Neural cell (in vitro differentiated cells): ENCODE results near the gene TRAF5. TPM values are rescaled to one million over a fixed set of nuclear protein-coding genes. Genes with fewer than 3 reads are reported as not detected.

Experiments
- H2AFZ ChIP-seq: fragments of 200-600, 300-800 bp; sonication (generic), shearing (Covaris generic); 2 replicates; pipeline ENCODE4 v1.6.0; 2014; ENCODE audit warnings: low read depth, mild to moderate bottlenecking, antibody characterized with exemption, low read length, moderate library complexity
- H3F3A ChIP-seq: fragments of 200-600 bp; shearing (Covaris generic); 2 replicates; pipeline ENCODE4 v1.6.1; 2016; ENCODE audit warnings: mild to moderate bottlenecking, moderate library complexity, mixed read lengths, antibody characterized with exemption, low read length; ENCODE audit not compliant: insufficient read depth, poor library complexity, severe bottlenecking
- H3K27ac ChIP-seq: fragments of 200-600, 300-800 bp; sonication (generic), shearing (Covaris generic); 2 replicates; pipeline ENCODE4 v1.5.1; 2014; ENCODE audit warnings: mild to moderate bottlenecking, low read length, moderate library complexity
- H3K27me3 ChIP-seq: fragments of 300-800, 200-600 bp; sonication (generic), shearing (Covaris generic); 2 replicates; pipeline ENCODE4 v1.6.0; 2014; ENCODE audit warnings: mild to moderate bottlenecking, low read depth, low read length, moderate library complexity; ENCODE audit not compliant: insufficient read depth
- H3K36me3 ChIP-seq: fragments of 300-800, 200-600 bp; sonication (generic), shearing (Covaris generic); 2 replicates; pipeline ENCODE4 v1.5.1; 2014; ENCODE audit warnings: mild to moderate bottlenecking, antibody characterized with exemption, low read length, moderate library complexity; ENCODE audit not compliant: insufficient read depth
- H3K4me2 ChIP-seq: fragments of 300-800, 200-600 bp; sonication (generic), shearing (Covaris generic); 2 replicates; pipeline ENCODE4 v1.6.0; 2014; ENCODE audit warnings: mild to moderate bottlenecking, low read length
- H3K4me3 ChIP-seq: fragments of 300-800, 200-600 bp; sonication (generic), shearing (Covaris generic); 2 replicates; pipeline ENCODE4 v1.5.1; 2014; ENCODE audit warnings: mild to moderate bottlenecking, low read length, moderate library complexity
- H3K79me2 ChIP-seq: fragments of 200-600 bp; shearing (Covaris generic); replicated peaks from 2 replicates; pipeline ENCODE4 v1.6.0; 2014; ENCODE audit warnings: mild to moderate bottlenecking, low read length, moderate library complexity; ENCODE audit not compliant: insufficient read depth
- H3K9ac ChIP-seq: fragments of 300-800, 200-600 bp; sonication (generic), shearing (Covaris generic); 2 replicates; pipeline ENCODE4 v1.6.1; 2016; ENCODE audit warnings: mild to moderate bottlenecking, low read length, mixed read lengths
- H3K9me2 ChIP-seq: fragments of 200-600 bp; shearing (Covaris generic); 2 replicates; pipeline ENCODE4 v1.6.1; 2016; ENCODE audit warnings: mild to moderate bottlenecking, low read length, mixed read lengths; ENCODE audit not compliant: insufficient read depth
- H3K9me3 ChIP-seq: fragments of 200-600, 300-800 bp; sonication (generic), shearing (Covaris generic); 2 replicates; pipeline ENCODE4 v1.6.1; 2016; ENCODE audit warnings: mild to moderate bottlenecking, mixed run types, low read length, moderate library complexity, mixed read lengths
- H4K20me1 ChIP-seq: fragments of 200-600 bp; shearing (Covaris generic); 2 replicates; pipeline ENCODE4 v1.6.1; 2016; ENCODE audit warnings: mild to moderate bottlenecking, mixed run types; ENCODE audit not compliant: insufficient read depth
- CTCF ChIP-seq: fragments of 450-650 bp; IDR thresholded peaks from 2 replicates; pipeline ENCODE4 v1.5.1; 2014; ENCODE audit warnings: antibody characterized with exemption, mild to moderate bottlenecking, moderate library complexity; ENCODE audit not compliant: poor library complexity, severe bottlenecking
- EP300 ChIP-seq: fragments of 450-650 bp; conservative IDR thresholded peaks from 2 replicates; pipeline ENCODE4 v1.6.1; 2014; ENCODE audit warnings: antibody characterized with exemption, mild to moderate bottlenecking, moderate library complexity; ENCODE audit not compliant: poor library complexity, severe bottlenecking
- EZH2 ChIP-seq: fragments of 200-600, 300-800 bp; shearing (Covaris generic), sonication (generic); IDR thresholded peaks from 2 replicates; pipeline ENCODE4 v1.6.1; 2014; ENCODE audit warnings: antibody characterized with exemption, low read length, borderline replicate concordance, mild to moderate bottlenecking; ENCODE audit not compliant: insufficient read depth, poor library complexity, severe bottlenecking
- MXI1 ChIP-seq: fragments of 450-650 bp; conservative IDR thresholded peaks from 2 replicates; pipeline ENCODE4 v1.6.1; 2014; ENCODE audit warnings: antibody characterized with exemption, mild to moderate bottlenecking; ENCODE audit not compliant: poor library complexity, severe bottlenecking
- POLR2AphosphoS5 ChIP-seq: IDR thresholded peaks from 2 replicates; pipeline ENCODE4 v1.6.1; 2012
- RAD21 ChIP-seq: fragments of 450-650 bp; conservative IDR thresholded peaks from 2 replicates; pipeline ENCODE4 v1.6.1; 2014; ENCODE audit warnings: antibody characterized with exemption, mild to moderate bottlenecking, moderate library complexity
- SMC3 ChIP-seq: fragments of 450-650 bp; conservative IDR thresholded peaks from 2 replicates; pipeline ENCODE4 v1.6.1; 2014; ENCODE audit warnings: antibody characterized with exemption, mild to moderate bottlenecking, moderate library complexity; ENCODE audit not compliant: poor library complexity
- TAF1 ChIP-seq: IDR thresholded peaks from 2 replicates; pipeline ENCODE4 v1.6.1; 2012; ENCODE audit warnings: low read depth
- polyA plus RNA-seq: library from polyadenylated mRNA; depleted of rRNA; stranded (reverse); fragments of >200 nt; gene quantifications from 2 replicates; pipeline ENCODE4 v1.2.3, GENCODE V29; 2014
- TF ChIP-seq, protein P1 (sequence below): IDR thresholded peaks from 2 replicates; pipeline ENCODE4 v1.6.1; 2012; ENCODE audit warnings: borderline replicate concordance

The TRAF5 gene
- polyA plus RNA-seq, 1 donor from 2014 or later = 0.69 TPM

DNA sequence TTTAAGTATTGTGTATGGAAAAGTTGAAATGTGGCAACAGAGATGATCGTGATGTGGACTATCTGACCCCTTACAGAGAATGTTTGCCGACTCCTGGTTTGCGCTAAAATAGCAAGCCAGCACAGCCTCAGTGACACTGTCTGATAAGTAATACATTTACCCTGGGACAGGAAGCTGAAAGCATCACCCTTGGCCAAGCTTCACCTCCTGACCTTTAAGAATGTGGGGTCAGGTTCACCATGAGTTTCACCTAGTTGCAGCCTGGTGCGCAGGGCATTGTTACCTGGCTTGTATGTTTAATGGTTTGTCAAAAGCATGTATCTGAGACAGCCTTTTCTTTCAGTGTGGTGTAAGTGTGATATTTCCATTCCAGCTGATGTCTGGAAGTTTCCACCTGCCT, 29.2 kb downstream of the TRAF5 start:
- TF ChIP-seq, protein P1, sequence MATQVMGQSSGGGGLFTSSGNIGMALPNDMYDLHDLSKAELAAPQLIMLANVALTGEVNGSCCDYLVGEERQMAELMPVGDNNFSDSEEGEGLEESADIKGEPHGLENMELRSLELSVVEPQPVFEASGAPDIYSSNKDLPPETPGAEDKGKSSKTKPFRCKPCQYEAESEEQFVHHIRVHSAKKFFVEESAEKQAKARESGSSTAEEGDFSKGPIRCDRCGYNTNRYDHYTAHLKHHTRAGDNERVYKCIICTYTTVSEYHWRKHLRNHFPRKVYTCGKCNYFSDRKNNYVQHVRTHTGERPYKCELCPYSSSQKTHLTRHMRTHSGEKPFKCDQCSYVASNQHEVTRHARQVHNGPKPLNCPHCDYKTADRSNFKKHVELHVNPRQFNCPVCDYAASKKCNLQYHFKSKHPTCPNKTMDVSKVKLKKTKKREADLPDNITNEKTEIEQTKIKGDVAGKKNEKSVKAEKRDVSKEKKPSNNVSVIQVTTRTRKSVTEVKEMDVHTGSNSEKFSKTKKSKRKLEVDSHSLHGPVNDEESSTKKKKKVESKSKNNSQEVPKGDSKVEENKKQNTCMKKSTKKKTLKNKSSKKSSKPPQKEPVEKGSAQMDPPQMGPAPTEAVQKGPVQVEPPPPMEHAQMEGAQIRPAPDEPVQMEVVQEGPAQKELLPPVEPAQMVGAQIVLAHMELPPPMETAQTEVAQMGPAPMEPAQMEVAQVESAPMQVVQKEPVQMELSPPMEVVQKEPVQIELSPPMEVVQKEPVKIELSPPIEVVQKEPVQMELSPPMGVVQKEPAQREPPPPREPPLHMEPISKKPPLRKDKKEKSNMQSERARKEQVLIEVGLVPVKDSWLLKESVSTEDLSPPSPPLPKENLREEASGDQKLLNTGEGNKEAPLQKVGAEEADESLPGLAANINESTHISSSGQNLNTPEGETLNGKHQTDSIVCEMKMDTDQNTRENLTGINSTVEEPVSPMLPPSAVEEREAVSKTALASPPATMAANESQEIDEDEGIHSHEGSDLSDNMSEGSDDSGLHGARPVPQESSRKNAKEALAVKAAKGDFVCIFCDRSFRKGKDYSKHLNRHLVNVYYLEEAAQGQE = no peak
- no peak for TF ChIP-seq CTCF
- TF ChIP-seq SMC3 = no peak
- no peak for TF ChIP-seq TAF1
- no peak for TF ChIP-seq POLR2AphosphoS5
- TF ChIP-seq EZH2 = no peak
- TF ChIP-seq MXI1 = no peak
- TF ChIP-seq RAD21 = no peak
- TF ChIP-seq EP300 = no peak
- Histone ChIP-seq H3K4me2 (no peak overlapping the region), H3F3A (no peaks in the 10 kb centered on the region)

GRCh38 chr1:211356723-211357407, 30.2 kb downstream of the TRAF5 start:
- Histone ChIP-seq H3K4me2 (no peak overlapping the region), H3K36me3 (no peaks in the 10 kb centered on the region), H3K27ac (no peak overlapping the region), H3K4me3 (no peak overlapping the region), H3K79me2 (no peaks in the 10 kb centered on the region), H3K27me3 (no peaks in the 10 kb centered on the region), H3K9me2 (no peaks in the 10 kb centered on the region), H2AFZ (no peak overlapping the region), H3F3A (no peaks in the 10 kb centered on the region), H4K20me1 (no peaks in the 10 kb centered on the region), H3K9ac (no peak overlapping the region), H3K9me3 (no peaks in the 10 kb centered on the region)
- no peak for TF ChIP-seq RAD21
- no peak for TF ChIP-seq EZH2

More for the DNA sequence above, 29.2 kb downstream of the TRAF5 start:
- H3K36me3 ChIP-seq = no peaks in the 10 kb centered on the region
- no peaks in the 10 kb centered on the region for H3K79me2 ChIP-seq
- no peak overlapping the region for H2AFZ ChIP-seq
- H3K4me3 ChIP-seq = no peak overlapping the region
- H3K27ac ChIP-seq = no peak overlapping the region
- H3K9ac ChIP-seq = no peak overlapping the region
- H3K9me3 ChIP-seq = no peaks in the 10 kb centered on the region
- no peaks in the 10 kb centered on the region for H3K9me2 ChIP-seq
- no peaks in the 10 kb centered on the region for H3K27me3 ChIP-seq
- H4K20me1 ChIP-seq = no peaks in the 10 kb centered on the region

- H3K27ac ChIP-seq = no peak overlapping the region
- no peaks in the 10 kb centered on the region for H4K20me1 ChIP-seq
- H3K9ac ChIP-seq = no peak overlapping the region
- no peaks in the 10 kb centered on the region for H3F3A ChIP-seq
- no peak for TF ChIP-seq CTCF
- H3K4me2 ChIP-seq = no peak overlapping the region
- H3K36me3 ChIP-seq = no peaks in the 10 kb centered on the region
- H3K4me3 ChIP-seq = no peak overlapping the region
- no peaks in the 10 kb centered on the region for H3K9me3 ChIP-seq
- no peaks in the 10 kb centered on the region for H3K9me2 ChIP-seq
- no peak overlapping the region for H2AFZ ChIP-seq
- no peaks in the 10 kb centered on the region for H3K79me2 ChIP-seq
- no peaks in the 10 kb centered on the region for H3K27me3 ChIP-seq
Measured at GRCh38 chr1:211358685-211359084, 32.1 kb downstream of the TRAF5 start.
